K562 (cell line): ENCODE data around the gene RPL15. TPM values are rescaled to one million over a fixed set of nuclear protein-coding genes. Genes with fewer than 3 reads are reported as not detected.
A peak's percentile ranks its signal among the peaks of the same experiment; 100 is the strongest.

Experiments
- CHAMP1 ChIP-seq: fragments of 450-650 bp; IDR thresholded peaks from 2 replicates; pipeline ENCODE4 v1.6.1; 2016; ENCODE audit warnings: mild to moderate bottlenecking
- E2F5 ChIP-seq: sonication (generic); formaldehyde crosslinking; IDR thresholded peaks from 2 replicates; pipeline ENCODE4 v1.8.0; 2022; ENCODE audit warnings: mild to moderate bottlenecking, missing genetic modification reagents
- ELF1 ChIP-seq: fragments of 200-800 bp; sonication (Bioruptor generic); IDR thresholded peaks from 2 replicates; pipeline ENCODE4 v1.6.1; 2016; ENCODE audit warnings: missing genetic modification characterization, missing compliant biosample characterization
- ETV6 ChIP-seq, 3 experiments: fragments of 150-350 bp in 1 of 3; sonication (generic) in 1 of 3; formaldehyde crosslinking in 1 of 3; IDR thresholded peaks; 2 replicates each; pipeline versions ENCODE4 v1.6.1 to v1.8.0; 2014 to 2022; ENCODE audit warnings: borderline replicate concordance in 2 of 3, low read depth in 2 of 3, antibody characterized with exemption in 1 of 3, low read length in 1 of 3, mild to moderate bottlenecking in 1 of 3, missing genetic modification reagents in 1 of 3
- HIVEP1 ChIP-seq: fragments of 250-450 bp; sonication (Bioruptor Pico); IDR thresholded peaks from 2 replicates; pipeline ENCODE4 v1.4.0; 2020; ENCODE audit warnings: mild to moderate bottlenecking
- JUND ChIP-seq, 2 experiments: IDR thresholded peaks; 2 replicates in 1 of 2; 3 replicates in 1 of 2; pipeline ENCODE4 v1.6.1; 2011; ENCODE audit warnings: borderline replicate concordance in 2 of 2, low read depth in 2 of 2, low read length in 2 of 2, improper control_type of control experiment in 1 of 2, missing biosample characterization in 1 of 2, missing genetic modification characterization in 1 of 2, missing genetic modification reagents in 1 of 2
- KAT7 ChIP-seq: sonication (generic); formaldehyde crosslinking; IDR thresholded peaks from 2 replicates; pipeline ENCODE4 v1.8.0; 2022; ENCODE audit warnings: missing genetic modification reagents, mild to moderate bottlenecking, borderline replicate concordance
- MLLT1 ChIP-seq, 2 experiments: fragments of 450-650 bp; IDR thresholded peaks; 2 replicates each; pipeline ENCODE4 v1.6.1; 2016
- NFYB ChIP-seq: IDR thresholded peaks from 2 replicates; pipeline ENCODE4 v1.6.1; 2011; ENCODE audit warnings: mild to moderate bottlenecking, moderate library complexity; ENCODE audit not compliant: insufficient read length; ENCODE audit errors: extremely low read depth
- RBFOX2 ChIP-seq: fragments of 200-400 bp; formaldehyde crosslinking; IDR thresholded peaks from 2 replicates; pipeline ENCODE4 v1.6.1; 2017; ENCODE audit warnings: low read depth, mild to moderate bottlenecking, low read length, moderate library complexity
- RBM14 ChIP-seq: fragments of 200-400 bp; formaldehyde crosslinking; IDR thresholded peaks from 2 replicates; pipeline ENCODE4 v1.6.1; 2018; ENCODE audit warnings: low read depth, mild to moderate bottlenecking, low read length, moderate library complexity, borderline replicate concordance; ENCODE audit not compliant: insufficient read depth
- RBM25 ChIP-seq: fragments of 200-400 bp; formaldehyde crosslinking; IDR thresholded peaks from 2 replicates; pipeline ENCODE4 v1.6.1; 2018; ENCODE audit warnings: low read length, low read depth, moderate library complexity; ENCODE audit not compliant: severe bottlenecking
- RBM34 ChIP-seq: fragments of 200-400 bp; formaldehyde crosslinking; IDR thresholded peaks from 2 replicates; pipeline ENCODE4 v1.6.1; 2018; ENCODE audit warnings: low read length, borderline replicate concordance; ENCODE audit not compliant: insufficient read depth
- SAP30 ChIP-seq: fragments of 200-600 bp; sonication (generic); IDR thresholded peaks from 2 replicates; pipeline ENCODE4 v1.6.1; 2012; ENCODE audit warnings: borderline replicate concordance, low read depth, mild to moderate bottlenecking, moderate library complexity, low read length, control low read depth, inconsistent platforms; ENCODE audit not compliant: insufficient read depth, poor library complexity, severe bottlenecking
- STAG1 ChIP-seq: sonication (generic); formaldehyde crosslinking; IDR thresholded peaks from 2 replicates; pipeline ENCODE4 v1.5.0; 2020; ENCODE audit warnings: missing genetic modification reagents, borderline replicate concordance
- TAF9B ChIP-seq: fragments of 450-650 bp; IDR thresholded peaks from 2 replicates; pipeline ENCODE4 v1.6.1; 2018; ENCODE audit warnings: mild to moderate bottlenecking; ENCODE audit not compliant: partially characterized antibody
- WHSC1 ChIP-seq: IDR thresholded peaks from one replicate; pipeline ENCODE4 v1.6.1; 2012; ENCODE audit warnings: low read length, control low read depth, inconsistent platforms
- YBX1 ChIP-seq: fragments of 450-650 bp; IDR thresholded peaks from 2 replicates; pipeline ENCODE4 v1.7.1; 2016; ENCODE audit warnings: mild to moderate bottlenecking
- ZNF124 ChIP-seq: sonication (generic); formaldehyde crosslinking; IDR thresholded peaks from 2 replicates; pipeline ENCODE4 v1.8.1; 2022; ENCODE audit warnings: missing genetic modification reagents
- ZNF212 ChIP-seq: fragments of 450-650 bp; formaldehyde crosslinking; IDR thresholded peaks from 2 replicates; pipeline ENCODE4 v1.4.0; 2020; ENCODE audit warnings: mild to moderate bottlenecking
- ZNF695 ChIP-seq: fragments of 450-650 bp; formaldehyde crosslinking; IDR thresholded peaks from 2 replicates; pipeline ENCODE4 v1.4.0; 2020; ENCODE audit warnings: mild to moderate bottlenecking, moderate library complexity
- polyA plus RNA-seq, 8 experiments: library from polyadenylated mRNA; depleted of rRNA in 4 of 8; stranded (reverse) in 5 of 8; unstranded in 3 of 8; fragments of >200 nt; fragmentation: Nextera tagmentation in 2 of 8; fragmentation: Illumina TruSeq in 1 of 8; extraction: Ambion mirVana in 2 of 8; extraction: Trizol in 1 of 8; gene quantifications; 2 replicates each; pipeline versions ENCODE4 v1.2.1 to v1.2.3, GENCODE V29; 2011 to 2014; ENCODE audit warnings: inconsistent platforms in 1 of 8, missing spikeins in 1 of 8
- total RNA-seq, 7 experiments: library from RNA; depleted of rRNA in 6 of 7; stranded (reverse); fragments of >200 nt in 6 of 7; fragmentation: Illumina TruSeq in 2 of 7; extraction: Trizol in 2 of 7; gene quantifications; 2 replicates each; pipeline versions ENCODE4 v1.2.1 to v1.2.3, GENCODE V29; 2011 to 2021; ENCODE audit warnings: low replicate concordance in 1 of 7

The RPL15 gene
- total and polyA plus RNA-seq, 9 of the 15 experiments (the other 6 are each of a cell fraction or from before 2014, with no cell fraction given) = 2,393 to 8,850 (median 3,928) TPM

- TF ChIP-seq CHAMP1 (no peak), ZNF212 (CRISPR knock-in tag) (no peak), RBFOX2 (peak; percentile 89), STAG1 (CRISPR knock-in tag) (0 out of 2 replicates have a peak, but pooled peaks have one; percentile 17), ETV6 (IDR thresholded peaks at IDR 0.05; ENCODE audit: borderline replicate concordance in 1 of 2, low read depth in 2 of 2, low read length in 1 of 2) (no peak), ETV6 (CRISPR knock-in tag; IDR thresholded peaks at IDR 0.05; ENCODE audit: borderline replicate concordance) (0 out of 2 replicates have a peak, but pooled peaks have one; percentile 58), MLLT1 (IDR thresholded peaks at IDR 0.05) (peak in 1 of 2 experiments; percentile 75; a peak in 2 of 4 replicates), RBM34 (no peak), NFYB (no peak), SAP30 (peak; percentile 79), E2F5 (CRISPR knock-in tag) (peak; percentile 59; the same call in 1 of the 2 replicates), TAF9B (peak; percentile 53), ELF1 (0 out of 2 replicates have a peak, but pooled peaks have one; percentile 42), ZNF124 (CRISPR knock-in tag) (no peak), RBM14 (no peak), WHSC1 (no peak), HIVEP1 (CRISPR knock-in tag) (peak; percentile 98), RBM25 (peak; percentile 94), JUND (IDR thresholded peaks at IDR 0.05; ENCODE audit: borderline replicate concordance, low read depth, low read length) (peak; percentile 48), JUND (tag; IDR thresholded peaks at IDR 0.05; ENCODE audit: borderline replicate concordance, low read depth, low read length) (peak; percentile 32; the same call in 1 of the 3 replicates), YBX1 (no peak), KAT7 (no peak), ZNF695 (CRISPR knock-in tag) (no peak)
These were observed 29.2 kb downstream of the RPL15 start (continued) for GRCh38 chr3:23945913-23946687.
